RWPE2 (cell line): Measurements from ENCODE around the gene ANG.

Experiments used
- ATAC-seq: fragments of 200-7000 bp; cut with Tn5 transposase; 3 replicates; pipeline ENCODE4 v1.9.1; 2021; ENCODE audit warnings: low read depth
- DNase-seq: peaks from one replicate; pipeline ENCODE4 v3.0.0-alpha.2; 2020; ENCODE audit warnings: low spot score
- H3K27ac ChIP-seq: fragments of 450-650 bp; 2 replicates; pipeline ENCODE4 v1.5.1; 2017; ENCODE audit warnings: mild to moderate bottlenecking; ENCODE audit not compliant: poor library complexity, severe bottlenecking
- H3K27me3 ChIP-seq: fragments of 250-450 bp; sonication (Bioruptor Pico); 2 replicates; pipeline ENCODE4 v1.5.1; 2021; ENCODE audit warnings: mild to moderate bottlenecking, moderate library complexity; ENCODE audit not compliant: insufficient read depth, poor library complexity, severe bottlenecking
- H3K36me3 ChIP-seq: fragments of 250-450 bp; sonication (Bioruptor Pico); 2 replicates; pipeline ENCODE4 v1.5.1; 2020; ENCODE audit warnings: low read depth, mild to moderate bottlenecking, moderate library complexity
- H3K4me1 ChIP-seq: fragments of 250-450 bp; sonication (Bioruptor Pico); 2 replicates; pipeline ENCODE4 v1.5.1; 2021; ENCODE audit warnings: mild to moderate bottlenecking, moderate library complexity; ENCODE audit not compliant: insufficient read depth, poor library complexity, severe bottlenecking
- H3K4me3 ChIP-seq: fragments of 250-450 bp; sonication (Bioruptor Pico); 2 replicates; pipeline ENCODE4 v1.5.1; 2021; ENCODE audit warnings: mild to moderate bottlenecking, moderate library complexity; ENCODE audit not compliant: severe bottlenecking
- H3K9me3 ChIP-seq: fragments of 250-450 bp; sonication (Bioruptor Pico); 2 replicates; pipeline ENCODE4 v1.5.1; 2021; ENCODE audit warnings: mild to moderate bottlenecking, moderate library complexity; ENCODE audit not compliant: severe bottlenecking
- CTCF ChIP-seq: fragments of 450-650 bp; IDR thresholded peaks from one replicate; pipeline ENCODE4 v1.5.1; 2017; ENCODE audit warnings: mild to moderate bottlenecking, moderate library complexity; ENCODE audit not compliant: poor library complexity, severe bottlenecking

The ANG gene

GRCh38 chr14:20657216-20658211 lies 31.1 kb upstream of the ANG start:
- Histone ChIP-seq H3K27ac (no peak overlapping the region), H3K9me3 (no peaks in the 10 kb centered on the region), H3K27me3 (peaks cover 22% of the 10 kb centered on the region), H3K4me1 (peaks cover 4% of the 10 kb centered on the region), H3K36me3 (no peaks in the 10 kb centered on the region), H3K4me3 (peak overlapping the region; percentile 3)
- ATAC-seq: peak; percentile 78
- TF ChIP-seq CTCF: peak; percentile 57
- peak; percentile 81 for DNase-seq

GRCh38 chr14:20658246-20658645 lies 30.3 kb upstream of the ANG start:
- Histone ChIP-seq H3K27me3 (peaks cover 22% of the 10 kb centered on the region), H3K4me1 (peaks cover 4% of the 10 kb centered on the region), H3K9me3 (no peaks in the 10 kb centered on the region), H3K4me3 (no peak overlapping the region), H3K36me3 (no peaks in the 10 kb centered on the region), H3K27ac (no peak overlapping the region)
- no peak for DNase-seq
- no peak for ATAC-seq
- no peak for TF ChIP-seq CTCF

GRCh38 chr14:20659336-20659735 lies 29.2 kb upstream of the ANG start:
- Histone ChIP-seq H3K9me3 (no peaks in the 10 kb centered on the region), H3K27me3 (peaks cover 15% of the 10 kb centered on the region), H3K36me3 (no peaks in the 10 kb centered on the region), H3K4me1 (no peaks in the 10 kb centered on the region), H3K27ac (no peak overlapping the region), H3K4me3 (no peak overlapping the region)
- TF ChIP-seq CTCF: no peak
- ATAC-seq (no peak), DNase-seq (no peak)

- DNase-seq (no peak), ATAC-seq (no peak)
- Histone ChIP-seq H3K27me3 (peaks cover 10% of the 10 kb centered on the region), H3K9me3 (no peaks in the 10 kb centered on the region), H3K36me3 (no peaks in the 10 kb centered on the region), H3K4me1 (no peaks in the 10 kb centered on the region), H3K4me3 (no peak overlapping the region), H3K27ac (no peak overlapping the region)
- no peak for TF ChIP-seq CTCF
These were observed 28.7 kb upstream of the ANG start for GRCh38 chr14:20659813-20660395.
